Measurements from ENCODE around the gene GRID1.

The GRID1 gene

DNA sequence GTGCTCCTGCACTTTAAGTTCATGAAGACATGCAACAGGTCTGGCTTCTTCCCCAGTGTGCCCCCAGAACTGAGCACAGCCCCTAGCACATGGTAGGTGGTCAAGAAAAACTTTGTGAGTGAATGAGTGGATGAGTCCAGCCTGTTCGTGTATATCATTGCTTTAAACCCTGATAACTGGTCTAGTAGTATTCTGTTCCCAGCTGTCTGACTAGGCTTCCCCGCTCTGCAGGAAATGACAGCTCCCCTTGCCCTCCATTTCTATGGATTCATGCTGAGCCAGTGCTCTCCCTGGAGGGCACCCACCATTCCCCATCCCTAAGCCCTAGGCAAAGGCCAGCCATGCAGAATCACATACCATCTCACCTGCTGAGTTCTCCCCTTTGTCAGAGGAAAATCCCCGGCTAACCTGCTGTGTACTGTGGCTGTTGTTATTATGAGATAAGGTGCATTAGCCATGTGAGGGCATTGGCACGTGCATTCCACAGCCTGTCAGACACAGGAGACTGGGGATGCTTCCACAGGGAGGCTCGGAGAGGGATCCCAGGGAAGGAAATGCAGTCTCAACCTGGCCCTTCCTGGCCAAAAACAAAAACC is 698.9 kb downstream of the GRID1 start:
- H3K4me1 ChIP-seq (ENCODE audit: control insufficient read depth, insufficient read depth, low read length), result no peaks in the 10 kb centered on the region
- TF ChIP-seq SCRT2 (tag by site-specific recombination; IDR thresholded peaks at IDR 0.05) (peak; percentile 57), SCRT1 (tag by site-specific recombination; IDR thresholded peaks at IDR 0.05; ENCODE audit: borderline replicate concordance) (0 out of 2 replicates have a peak, but pooled peaks have one; percentile 24), KLF9 (tag by site-specific recombination; IDR thresholded peaks at IDR 0.05; ENCODE audit: low read depth) (no peak), ZIC2 (tag by site-specific recombination; IDR thresholded peaks at IDR 0.05) (peak; percentile 99)
- CTCF ChIA-PET, result no interaction called here
- POLR2A ChIA-PET, result no interaction called here
- no peak overlapping the region for H3K27ac ChIP-seq (ENCODE audit: extremely low read depth, low read depth, low read length)
- H3K36me3 ChIP-seq (ENCODE audit: control insufficient read depth in 2 of 2, insufficient read depth in 1 of 2, low read length in 2 of 2), result no peaks in the 10 kb centered on the region
- H3K4me3 ChIP-seq (ENCODE audit: low read depth, low read length), result no peak overlapping the region
- no peaks in the 10 kb centered on the region for H3K9me3 ChIP-seq (ENCODE audit: control insufficient read depth, insufficient read depth, low read depth, low read length)

DNA sequence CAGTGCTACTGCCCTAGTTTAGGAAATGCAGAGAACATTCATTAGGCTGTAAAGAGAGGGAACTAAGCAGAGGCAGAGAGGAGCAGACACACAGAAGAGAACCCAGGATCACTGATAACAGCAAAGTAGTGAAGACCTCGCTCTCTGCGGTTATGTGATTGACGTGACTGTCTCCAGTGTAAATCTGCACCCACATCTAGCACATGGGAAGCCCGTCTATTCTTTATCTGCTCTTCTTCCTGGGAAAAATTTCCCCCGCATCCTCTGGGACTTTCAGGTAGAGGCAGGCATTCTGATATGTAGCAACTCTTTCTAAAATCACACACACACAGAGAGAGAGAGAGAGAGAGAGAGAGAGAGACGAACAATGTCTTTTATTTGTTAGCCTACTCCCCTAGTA is 699.6 kb downstream of the GRID1 start:
- Histone ChIP-seq H3K9me3 (ENCODE audit: control insufficient read depth, insufficient read depth, low read depth, low read length) (no peaks in the 10 kb centered on the region), H3K4me1 (ENCODE audit: control insufficient read depth, insufficient read depth, low read length) (no peaks in the 10 kb centered on the region), H3K36me3 (ENCODE audit: control insufficient read depth in 2 of 2, insufficient read depth in 1 of 2, low read length in 2 of 2) (no peaks in the 10 kb centered on the region), H3K4me3 (ENCODE audit: low read depth, low read length) (no peak overlapping the region), H3K27ac (ENCODE audit: extremely low read depth, low read depth, low read length) (no peak overlapping the region)
- ChIA-PET CTCF (no interaction called here), POLR2A (no interaction called here)
- TF ChIP-seq ZNF549 (tag by site-specific recombination; IDR thresholded peaks at IDR 0.05), result no peak

GRCh38 chr10:85666102-85666501 is 700.5 kb downstream of the GRID1 start:
- H3K4me1 ChIP-seq (ENCODE audit: control insufficient read depth, insufficient read depth, low read length), result no peaks in the 10 kb centered on the region
- CTCF ChIA-PET, result interaction anchor here (0.6 kb wide), 1 partner anchor 865 kb away, joined by 3 read pairs; no protein-coding TSS in a partner anchor
- POLR2A ChIA-PET, result no interaction called here
- H3K36me3 ChIP-seq (ENCODE audit: control insufficient read depth in 2 of 2, insufficient read depth in 1 of 2, low read length in 2 of 2), result no peaks in the 10 kb centered on the region
- no peak overlapping the region for H3K27ac ChIP-seq (ENCODE audit: extremely low read depth, low read depth, low read length)
- no peak overlapping the region for H3K4me3 ChIP-seq (ENCODE audit: low read depth, low read length)
- no peak for TF ChIP-seq PRDM1 (tag by site-specific recombination; IDR thresholded peaks at IDR 0.05)
- TF ChIP-seq, protein P1, sequence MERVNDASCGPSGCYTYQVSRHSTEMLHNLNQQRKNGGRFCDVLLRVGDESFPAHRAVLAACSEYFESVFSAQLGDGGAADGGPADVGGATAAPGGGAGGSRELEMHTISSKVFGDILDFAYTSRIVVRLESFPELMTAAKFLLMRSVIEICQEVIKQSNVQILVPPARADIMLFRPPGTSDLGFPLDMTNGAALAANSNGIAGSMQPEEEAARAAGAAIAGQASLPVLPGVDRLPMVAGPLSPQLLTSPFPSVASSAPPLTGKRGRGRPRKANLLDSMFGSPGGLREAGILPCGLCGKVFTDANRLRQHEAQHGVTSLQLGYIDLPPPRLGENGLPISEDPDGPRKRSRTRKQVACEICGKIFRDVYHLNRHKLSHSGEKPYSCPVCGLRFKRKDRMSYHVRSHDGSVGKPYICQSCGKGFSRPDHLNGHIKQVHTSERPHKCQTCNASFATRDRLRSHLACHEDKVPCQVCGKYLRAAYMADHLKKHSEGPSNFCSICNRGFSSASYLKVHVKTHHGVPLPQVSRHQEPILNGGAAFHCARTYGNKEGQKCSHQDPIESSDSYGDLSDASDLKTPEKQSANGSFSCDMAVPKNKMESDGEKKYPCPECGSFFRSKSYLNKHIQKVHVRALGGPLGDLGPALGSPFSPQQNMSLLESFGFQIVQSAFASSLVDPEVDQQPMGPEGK (tag by site-specific recombination; IDR thresholded peaks at IDR 0.05), result no peak
- no peaks in the 10 kb centered on the region for H3K9me3 ChIP-seq (ENCODE audit: control insufficient read depth, insufficient read depth, low read depth, low read length)

DNA sequence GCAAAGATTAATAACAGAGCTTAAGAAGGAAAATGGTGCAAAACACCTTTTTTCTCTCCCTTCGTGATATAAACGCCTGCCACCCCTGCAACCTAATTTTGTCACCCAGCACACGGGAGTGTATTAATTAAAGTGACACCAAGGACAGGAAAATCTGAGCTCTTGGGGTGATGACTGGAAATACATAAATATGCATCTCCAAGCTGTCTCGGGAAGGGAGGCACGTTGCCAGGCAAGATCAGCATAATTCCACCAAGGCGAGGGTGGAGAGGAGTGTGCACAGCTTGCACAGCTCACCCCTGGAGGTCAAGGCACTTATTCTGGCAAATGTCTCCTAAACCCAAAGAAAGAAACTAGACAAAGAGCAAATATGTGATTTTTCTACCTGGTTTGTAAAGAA is 700.9 kb downstream of the GRID1 start:
- no peaks in the 10 kb centered on the region for H3K36me3 ChIP-seq (ENCODE audit: control insufficient read depth in 2 of 2, insufficient read depth in 1 of 2, low read length in 2 of 2)
- H3K27ac ChIP-seq (ENCODE audit: extremely low read depth, low read depth, low read length), result no peak overlapping the region
- H3K4me3 ChIP-seq (ENCODE audit: low read depth, low read length), result no peak overlapping the region
- ChIA-PET CTCF (interaction anchor here (0.6 kb wide), 1 partner anchor 865 kb away, joined by 3 read pairs; no protein-coding TSS in a partner anchor), POLR2A (no interaction called here)
- H3K9me3 ChIP-seq (ENCODE audit: control insufficient read depth, insufficient read depth, low read depth, low read length), result no peaks in the 10 kb centered on the region
- no peak for TF ChIP-seq ZFHX2 (tag by site-specific recombination; conservative IDR thresholded peaks at IDR 0.05)
- TF ChIP-seq, protein P2, sequence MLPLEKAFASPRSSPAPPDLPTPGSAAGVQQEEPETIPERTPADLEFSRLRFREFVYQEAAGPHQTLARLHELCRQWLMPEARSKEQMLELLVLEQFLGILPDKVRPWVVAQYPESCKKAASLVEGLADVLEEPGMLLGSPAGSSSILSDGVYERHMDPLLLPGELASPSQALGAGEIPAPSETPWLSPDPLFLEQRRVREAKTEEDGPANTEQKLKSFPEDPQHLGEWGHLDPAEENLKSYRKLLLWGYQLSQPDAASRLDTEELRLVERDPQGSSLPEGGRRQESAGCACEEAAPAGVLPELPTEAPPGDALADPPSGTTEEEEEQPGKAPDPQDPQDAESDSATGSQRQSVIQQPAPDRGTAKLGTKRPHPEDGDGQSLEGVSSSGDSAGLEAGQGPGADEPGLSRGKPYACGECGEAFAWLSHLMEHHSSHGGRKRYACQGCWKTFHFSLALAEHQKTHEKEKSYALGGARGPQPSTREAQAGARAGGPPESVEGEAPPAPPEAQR (tag by site-specific recombination; IDR thresholded peaks at IDR 0.05), result no peak
- no peak for TF ChIP-seq ZNF174 (tag by site-specific recombination; IDR thresholded peaks at IDR 0.05)
- TF ChIP-seq OSR2 (tag by site-specific recombination; IDR thresholded peaks at IDR 0.05), result no peak
- TF ChIP-seq ZNF426 (tag by site-specific recombination; IDR thresholded peaks at IDR 0.05), result no peak
- no peak for TF ChIP-seq ZNF24 (tag by site-specific recombination; IDR thresholded peaks at IDR 0.05)
- H3K4me1 ChIP-seq (ENCODE audit: control insufficient read depth, insufficient read depth, low read length), result no peaks in the 10 kb centered on the region
